ENCODE measurements around the gene SUSD4.

DNA sequence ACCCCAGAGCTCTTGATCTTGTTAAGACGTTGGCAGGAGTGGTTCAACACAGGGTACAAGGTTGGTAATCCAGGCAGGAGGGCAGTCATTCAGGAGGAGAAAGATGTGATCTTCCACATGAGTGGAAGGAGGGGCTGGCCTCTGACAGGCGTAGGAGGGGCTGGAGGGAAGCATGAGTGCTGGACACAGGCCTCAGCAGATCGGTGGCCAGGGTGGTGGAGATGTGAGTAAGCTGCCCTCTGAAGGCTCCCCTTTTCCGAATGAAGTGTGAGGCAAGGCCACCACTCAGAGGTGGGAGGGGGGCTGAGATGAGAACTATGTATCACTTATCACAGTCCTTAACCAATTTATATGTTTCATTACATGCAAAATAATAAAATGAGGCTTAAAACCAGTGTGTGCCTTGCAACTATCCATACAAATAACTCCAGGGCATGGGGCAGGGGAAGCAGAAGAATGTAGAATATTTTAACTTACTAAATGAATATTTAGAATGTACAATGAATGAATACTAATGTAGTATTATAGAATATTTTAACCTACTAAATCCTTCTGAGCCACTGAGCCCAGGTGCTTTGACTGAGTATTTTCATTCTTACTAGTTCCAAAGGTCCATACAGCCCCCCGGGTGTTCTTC, 117.4 kb downstream of the SUSD4 start:
- TF ChIP-seq, protein P1, sequence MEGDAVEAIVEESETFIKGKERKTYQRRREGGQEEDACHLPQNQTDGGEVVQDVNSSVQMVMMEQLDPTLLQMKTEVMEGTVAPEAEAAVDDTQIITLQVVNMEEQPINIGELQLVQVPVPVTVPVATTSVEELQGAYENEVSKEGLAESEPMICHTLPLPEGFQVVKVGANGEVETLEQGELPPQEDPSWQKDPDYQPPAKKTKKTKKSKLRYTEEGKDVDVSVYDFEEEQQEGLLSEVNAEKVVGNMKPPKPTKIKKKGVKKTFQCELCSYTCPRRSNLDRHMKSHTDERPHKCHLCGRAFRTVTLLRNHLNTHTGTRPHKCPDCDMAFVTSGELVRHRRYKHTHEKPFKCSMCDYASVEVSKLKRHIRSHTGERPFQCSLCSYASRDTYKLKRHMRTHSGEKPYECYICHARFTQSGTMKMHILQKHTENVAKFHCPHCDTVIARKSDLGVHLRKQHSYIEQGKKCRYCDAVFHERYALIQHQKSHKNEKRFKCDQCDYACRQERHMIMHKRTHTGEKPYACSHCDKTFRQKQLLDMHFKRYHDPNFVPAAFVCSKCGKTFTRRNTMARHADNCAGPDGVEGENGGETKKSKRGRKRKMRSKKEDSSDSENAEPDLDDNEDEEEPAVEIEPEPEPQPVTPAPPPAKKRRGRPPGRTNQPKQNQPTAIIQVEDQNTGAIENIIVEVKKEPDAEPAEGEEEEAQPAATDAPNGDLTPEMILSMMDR (conservative IDR thresholded peaks at IDR 0.05 in 1 of 2, IDR thresholded peaks at IDR 0.05 in 1 of 2; ENCODE audit: extremely low read depth in 1 of 2, insufficient read depth in 1 of 2, low read depth in 1 of 2, low read length in 2 of 2), result no peak
- TF ChIP-seq EZH2 (IDR thresholded peaks at IDR 0.05; ENCODE audit: borderline replicate concordance, low read length), result no peak
